ENCODE data around the gene ACCSL.

ACCSL gene

DNA sequence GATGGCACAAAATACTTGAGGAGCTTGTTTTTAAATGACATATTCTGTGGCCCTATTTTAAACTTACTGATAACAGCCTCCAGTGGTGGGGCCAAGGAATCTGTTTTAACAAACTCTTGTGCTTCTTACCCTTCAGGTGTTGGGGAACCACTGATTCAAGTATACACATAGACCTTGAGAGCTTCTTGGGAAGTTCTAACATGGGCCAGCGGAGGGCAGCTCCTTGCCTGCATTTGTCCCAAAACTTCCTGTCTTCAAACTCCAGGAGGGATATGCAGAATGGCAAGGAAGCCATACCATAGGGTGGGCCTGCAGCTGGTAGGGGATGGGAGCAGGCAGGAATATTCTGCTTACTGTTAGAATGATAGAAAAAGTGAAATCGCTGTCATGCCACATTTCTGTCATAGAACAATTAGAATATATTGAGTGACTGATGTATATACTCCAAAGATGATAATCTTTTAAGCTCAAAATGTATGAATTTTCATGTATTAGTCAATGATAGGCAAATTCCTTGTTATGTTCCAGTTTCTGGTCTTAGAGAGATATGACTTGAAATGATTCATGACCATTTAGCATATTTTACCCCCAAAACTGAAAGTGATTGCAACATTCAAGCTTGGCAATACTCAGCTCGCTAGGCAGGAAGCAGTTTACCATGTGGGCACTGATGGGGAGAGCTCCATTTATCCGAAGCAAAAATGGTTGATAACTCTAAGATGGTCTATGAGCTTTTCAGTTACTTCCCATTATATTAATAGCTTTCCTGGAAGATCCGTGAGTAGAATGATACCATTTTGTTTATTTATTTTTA, 56.9 kb downstream of the ACCSL start:
- DNase-seq = peak in 1 of 2 donors; percentile 61

- DNase-seq = no peak
Observed at GRCh38 chr11:44108260-44108659, 60.5 kb downstream of the ACCSL start.

All from bone marrow (tissue), 2 donors.